Measurements from ENCODE around the gene LCAT. TPM values are rescaled to one million over a fixed set of nuclear protein-coding genes. Genes with fewer than 3 reads are reported as not detected.

Gene LCAT
- total and polyA plus RNA-seq, 7 experiments from 2014 or later = 0.33 to 23.6 (median 11.9) TPM

DNA sequence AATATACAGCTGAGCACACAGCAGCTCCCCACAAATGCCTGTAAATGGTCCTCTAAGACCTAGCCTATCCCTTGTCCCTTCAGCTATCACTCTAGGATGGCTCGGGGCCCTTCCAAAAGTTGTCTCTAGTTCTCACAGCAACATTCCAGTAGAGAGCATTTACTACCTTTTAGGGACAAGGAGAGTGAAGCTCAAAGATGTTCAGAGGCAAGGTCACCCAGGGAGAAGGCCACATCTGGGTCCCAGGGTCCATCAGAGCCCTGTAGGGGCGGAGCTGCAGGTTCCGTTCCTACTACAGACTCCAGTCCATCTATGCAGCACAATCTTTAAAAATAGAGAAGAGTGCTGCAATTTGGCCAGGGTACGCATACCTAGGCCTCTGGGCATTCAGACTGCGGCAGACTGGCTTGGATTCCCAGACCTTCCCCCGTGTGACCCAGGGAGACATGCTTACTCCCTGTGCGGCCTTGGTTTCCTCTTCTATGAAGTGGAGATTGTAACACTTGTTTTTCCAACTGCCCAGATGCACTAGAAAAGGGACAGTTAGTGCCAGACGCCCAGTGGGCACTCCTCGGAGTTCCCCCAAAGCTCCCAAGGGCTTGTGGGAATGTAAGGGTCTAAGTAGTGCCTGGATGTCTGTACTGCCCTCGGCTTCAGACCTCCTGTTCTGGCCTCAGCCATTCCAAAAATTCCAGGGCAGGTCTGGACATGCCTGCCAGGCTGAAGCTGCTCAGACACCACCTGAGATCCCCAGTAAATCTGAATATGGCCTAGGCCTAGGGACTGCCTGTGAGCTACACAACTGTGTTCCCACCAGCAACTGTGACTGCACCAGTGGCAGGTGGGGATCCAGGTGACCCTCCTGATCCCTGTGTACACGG is 22.0 kb upstream of the LCAT start:
- Histone ChIP-seq H3K27me3 (ENCODE audit: control insufficient read depth in 2 of 2, insufficient read depth in 2 of 2, low read length in 2 of 2) (no peaks in the 10 kb centered on the region), H3K4me3 (ENCODE audit: low read length) (no peak overlapping the region), H3K27ac (ENCODE audit: low read depth, low read length) (no peak overlapping the region), H3K36me3 (ENCODE audit: control insufficient read depth in 2 of 3, insufficient read depth in 3 of 3, low read length in 3 of 3) (peaks cover 0 to 21% (median 2%) of the 10 kb centered on the region in 3 experiments), H3K9me3 (ENCODE audit: control insufficient read depth in 2 of 3, low read length in 3 of 3) (no peaks in the 10 kb centered on the region), H3K4me1 (ENCODE audit: control insufficient read depth in 2 of 2, insufficient read depth in 2 of 2, low read length in 2 of 2) (peaks cover 10 to 14% of the 10 kb centered on the region in 2 donors)
- peaks cover 0 to 2% (median 0%) of the 10 kb centered on the region in 11 donors for H3K9me3 Mint-ChIP-seq
- peak overlapping the region in 1 of 9 donors; percentile 63 for H3K27ac Mint-ChIP-seq
- intact Hi-C loops (cut with micrococcal nuclease) = no loop called here
- CTCF ChIA-PET = interaction anchor here (1.7 kb wide), 1 partner anchor 25 kb away, joined by 7 read pairs; no protein-coding TSS in a partner anchor
- H3K27me3 Mint-ChIP-seq = no peaks in the 10 kb centered on the region
- POLR2A ChIA-PET = interaction anchor here (0.6 to 1.6 kb wide), 8 partner anchors 9 to 40 kb away, joined by 3 to 4 read pairs (median 4); partner anchors contain the start of genes DPEP2, LCAT and PSMB10
- peak overlapping the region in 4 of 10 donors; percentile 5 to 98 (median 48) for H3K4me3 Mint-ChIP-seq
- H3K4me1 Mint-ChIP-seq = peaks cover 20 to 46% (median 29%) of the 10 kb centered on the region in 7 donors
- ATAC-seq = no peak
- no peak for DNase-seq
- peaks cover 0 to 14% (median 3%) of the 10 kb centered on the region in 5 donors for H3K36me3 Mint-ChIP-seq

DNA sequence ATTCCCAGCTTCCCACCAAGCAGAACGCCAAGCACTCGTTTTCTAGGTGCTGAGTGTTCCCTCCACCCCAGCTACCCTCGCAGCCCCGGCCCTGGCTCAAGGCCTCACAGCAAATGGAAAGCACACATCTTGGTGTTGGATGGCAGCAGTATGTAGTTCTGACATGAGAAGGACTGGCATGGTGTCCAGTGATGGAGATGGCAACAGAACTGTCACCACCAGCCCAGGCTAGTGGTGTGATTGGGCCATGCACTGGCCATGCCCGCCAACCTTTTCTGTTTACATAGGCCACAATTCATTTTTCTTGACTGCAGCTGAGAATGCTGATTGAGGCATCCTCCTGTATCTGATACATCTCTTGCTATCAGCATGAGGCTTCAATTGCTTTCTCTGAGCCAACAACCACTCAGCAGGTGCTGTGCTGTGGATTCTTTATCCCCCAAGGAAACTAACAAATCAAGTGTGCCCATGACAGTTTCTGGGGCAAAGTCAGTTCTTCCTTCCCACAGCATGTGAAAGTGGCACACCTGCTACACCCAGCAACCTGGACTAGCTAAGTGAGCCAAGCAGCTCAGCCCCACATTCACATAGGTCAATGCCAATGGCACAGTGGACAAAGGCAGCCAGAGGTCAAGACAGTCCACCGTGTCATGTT is 20.7 kb upstream of the LCAT start:
- DNase-seq (no peak), ATAC-seq (no peak)
- no peaks in the 10 kb centered on the region for H3K27me3 Mint-ChIP-seq
- peak overlapping the region in 1 of 10 donors; percentile 42 for H3K4me3 Mint-ChIP-seq
- H3K36me3 ChIP-seq (ENCODE audit: control insufficient read depth in 2 of 3, insufficient read depth in 3 of 3, low read length in 3 of 3) = peaks cover 0 to 34% (median 5%) of the 10 kb centered on the region in 3 experiments
- no peak overlapping the region for H3K27ac ChIP-seq (ENCODE audit: low read depth, low read length)
- no peak overlapping the region for H3K27ac Mint-ChIP-seq
- ChIA-PET CTCF (no interaction called here), POLR2A (interaction anchor here (0.8 to 1.6 kb wide), 2 partner anchors 8 to 21 kb away, joined by 3 to 4 read pairs; partner anchors contain the start of gene LCAT)
- intact Hi-C loops (cut with micrococcal nuclease) = no loop called here
- no peaks in the 10 kb centered on the region for H3K9me3 ChIP-seq (ENCODE audit: control insufficient read depth in 2 of 3, low read length in 3 of 3)
- peaks cover 0 to 2% (median 0%) of the 10 kb centered on the region in 11 donors for H3K9me3 Mint-ChIP-seq
- H3K4me1 Mint-ChIP-seq = peaks cover 20 to 46% (median 28%) of the 10 kb centered on the region in 7 donors
- H3K4me3 ChIP-seq (ENCODE audit: low read length) = no peak overlapping the region
- H3K4me1 ChIP-seq (ENCODE audit: control insufficient read depth in 2 of 2, insufficient read depth in 2 of 2, low read length in 2 of 2) = peaks cover 10 to 14% of the 10 kb centered on the region in 2 donors
- no peaks in the 10 kb centered on the region for H3K27me3 ChIP-seq (ENCODE audit: control insufficient read depth in 2 of 2, insufficient read depth in 2 of 2, low read length in 2 of 2)
- H3K36me3 Mint-ChIP-seq = peaks cover 2 to 19% (median 4%) of the 10 kb centered on the region in 5 donors

DNA sequence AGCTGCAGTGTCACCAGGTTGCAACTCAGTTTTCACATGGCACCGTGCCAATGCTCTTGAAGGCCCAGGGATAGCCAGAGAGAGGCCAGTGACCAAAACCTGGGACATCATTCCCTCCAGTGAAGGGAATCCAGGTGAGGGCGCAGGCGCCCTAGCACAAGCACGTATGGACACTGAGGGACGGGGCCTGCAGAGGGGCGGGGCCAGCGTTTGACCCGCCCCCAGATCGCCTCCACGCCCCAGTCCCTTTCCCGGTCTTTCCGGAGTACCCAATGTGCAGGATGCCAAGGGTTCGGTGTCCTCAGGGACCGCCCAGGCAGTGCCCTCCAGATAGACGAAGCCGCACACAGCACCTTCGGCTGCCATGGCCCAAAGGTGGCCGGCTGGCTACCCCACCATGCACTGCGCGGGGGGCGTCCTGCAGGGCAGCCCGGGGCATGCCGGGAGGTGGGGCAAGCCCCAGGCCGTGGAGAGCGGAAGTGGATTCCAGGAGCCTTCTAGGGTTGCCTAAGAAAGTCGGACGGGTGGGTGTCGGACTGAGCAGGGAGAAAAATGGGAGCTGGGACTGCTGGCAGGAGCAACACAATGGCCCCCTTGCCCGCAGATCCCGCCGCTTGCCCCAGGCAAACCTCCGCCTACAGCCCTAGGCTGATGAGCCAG is 19.9 kb upstream of the LCAT start:
- Mint-ChIP-seq H3K36me3 (peaks cover 2 to 21% (median 4%) of the 10 kb centered on the region in 5 donors), H3K9me3 (no peaks in the 10 kb centered on the region), H3K27me3 (no peaks in the 10 kb centered on the region), H3K27ac (no peak overlapping the region), H3K4me1 (peaks cover 13 to 40% (median 22%) of the 10 kb centered on the region in 7 donors), H3K4me3 (no peak overlapping the region)
- H3K4me3 ChIP-seq (ENCODE audit: low read length) = no peak overlapping the region
- no peak for DNase-seq
- H3K27me3 ChIP-seq (ENCODE audit: control insufficient read depth in 2 of 2, insufficient read depth in 2 of 2, low read length in 2 of 2) = no peaks in the 10 kb centered on the region
- peaks cover 0 to 42% (median 5%) of the 10 kb centered on the region in 3 experiments for H3K36me3 ChIP-seq (ENCODE audit: control insufficient read depth in 2 of 3, insufficient read depth in 3 of 3, low read length in 3 of 3)
- no peak overlapping the region for H3K27ac ChIP-seq (ENCODE audit: low read depth, low read length)
- intact Hi-C loops (cut with micrococcal nuclease) = no loop called here
- no peak for ATAC-seq
- POLR2A ChIA-PET = interaction anchor here (0.8 kb wide), 1 partner anchor 9 kb away, joined by 3 read pairs; no protein-coding TSS in a partner anchor
- H3K9me3 ChIP-seq (ENCODE audit: control insufficient read depth in 2 of 3, low read length in 3 of 3) = no peaks in the 10 kb centered on the region
- CTCF ChIA-PET = no interaction called here
- peaks cover 10 to 14% of the 10 kb centered on the region in 2 donors for H3K4me1 ChIP-seq (ENCODE audit: control insufficient read depth in 2 of 2, insufficient read depth in 2 of 2, low read length in 2 of 2)

DNA sequence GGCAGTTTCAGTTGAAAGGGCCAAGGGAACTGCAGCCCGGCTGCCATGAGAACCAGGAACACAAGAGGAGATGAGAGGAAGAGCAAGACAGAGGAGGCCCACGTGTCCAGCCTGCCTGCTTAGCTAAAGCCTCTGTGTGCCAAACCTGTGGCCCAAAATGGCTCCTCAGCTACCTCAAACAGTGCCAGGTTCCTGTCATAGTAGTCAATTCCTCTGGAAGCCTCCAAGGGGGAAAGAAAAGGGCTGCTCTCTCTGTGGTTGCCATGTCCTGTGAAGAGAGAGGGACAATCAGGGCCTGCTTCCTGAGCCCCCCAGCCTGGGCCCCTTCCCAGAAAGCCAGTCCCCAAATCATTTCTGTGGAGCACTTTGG is 19.4 kb upstream of the LCAT start:
- H3K36me3 Mint-ChIP-seq = peaks cover 3 to 24% (median 8%) of the 10 kb centered on the region in 5 donors
- no peak for ATAC-seq
- H3K36me3 ChIP-seq (ENCODE audit: control insufficient read depth in 2 of 3, insufficient read depth in 3 of 3, low read length in 3 of 3) = peaks cover 0 to 44% (median 5%) of the 10 kb centered on the region in 3 experiments
- intact Hi-C loops (cut with micrococcal nuclease) = no loop called here
- peak overlapping the region in 3 of 9 donors; percentile 28 to 65 (median 51) for H3K27ac Mint-ChIP-seq
- no peaks in the 10 kb centered on the region for H3K9me3 Mint-ChIP-seq
- no peaks in the 10 kb centered on the region for H3K27me3 Mint-ChIP-seq
- H3K4me3 ChIP-seq (ENCODE audit: low read length) = no peak overlapping the region
- peaks cover 10 to 14% of the 10 kb centered on the region in 2 donors for H3K4me1 ChIP-seq (ENCODE audit: control insufficient read depth in 2 of 2, insufficient read depth in 2 of 2, low read length in 2 of 2)
- no peak overlapping the region for H3K4me3 Mint-ChIP-seq
- H3K27ac ChIP-seq (ENCODE audit: low read depth, low read length) = no peak overlapping the region
- H3K9me3 ChIP-seq (ENCODE audit: control insufficient read depth in 2 of 3, low read length in 3 of 3) = no peaks in the 10 kb centered on the region
- no peak for DNase-seq
- POLR2A ChIA-PET = no interaction called here
- CTCF ChIA-PET = interaction anchor here (0.5 kb wide), 1 partner anchor 148 kb away, joined by 4 read pairs; no protein-coding TSS in a partner anchor
- peaks cover 13 to 40% (median 22%) of the 10 kb centered on the region in 7 donors for H3K4me1 Mint-ChIP-seq
- no peaks in the 10 kb centered on the region for H3K27me3 ChIP-seq (ENCODE audit: control insufficient read depth in 2 of 2, insufficient read depth in 2 of 2, low read length in 2 of 2)

DNA sequence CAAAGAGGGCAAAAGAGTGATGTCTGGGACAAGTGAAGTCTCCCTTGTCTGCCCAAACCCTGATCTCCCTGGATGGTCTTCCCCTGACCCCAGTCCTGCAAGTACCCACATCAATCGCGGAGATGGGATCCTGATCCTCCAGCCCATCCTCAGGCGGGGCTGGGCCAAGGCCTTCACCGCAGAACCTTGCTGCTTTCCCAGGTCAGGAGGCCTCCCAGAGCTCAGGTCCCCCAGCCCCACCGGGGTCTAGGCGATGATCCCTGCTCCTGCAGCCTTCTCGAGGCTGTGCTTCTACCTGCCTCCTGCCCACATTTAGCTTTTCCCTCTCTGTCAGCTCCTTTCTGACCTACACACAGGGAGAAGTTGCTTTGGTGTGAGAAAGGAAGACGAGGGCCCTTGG is 18.2 kb upstream of the LCAT start:
- peak overlapping the region in 1 of 9 donors; percentile 65 for H3K27ac Mint-ChIP-seq
- Histone ChIP-seq H3K36me3 (ENCODE audit: control insufficient read depth in 2 of 3, insufficient read depth in 3 of 3, low read length in 3 of 3) (peaks cover 0 to 44% (median 5%) of the 10 kb centered on the region in 3 experiments), H3K27ac (ENCODE audit: low read depth, low read length) (no peak overlapping the region), H3K4me1 (ENCODE audit: control insufficient read depth in 2 of 2, insufficient read depth in 2 of 2, low read length in 2 of 2) (peaks cover 5 to 8% of the 10 kb centered on the region in 2 donors), H3K9me3 (ENCODE audit: control insufficient read depth in 2 of 3, low read length in 3 of 3) (no peaks in the 10 kb centered on the region), H3K27me3 (ENCODE audit: control insufficient read depth in 2 of 2, insufficient read depth in 2 of 2, low read length in 2 of 2) (no peaks in the 10 kb centered on the region), H3K4me3 (ENCODE audit: low read length) (no peak overlapping the region)
- H3K9me3 Mint-ChIP-seq = no peaks in the 10 kb centered on the region
- no peak for DNase-seq
- intact Hi-C loops (cut with micrococcal nuclease) = no loop called here
- H3K4me3 Mint-ChIP-seq = no peak overlapping the region
- ChIA-PET CTCF (interaction anchor here (0.5 kb wide), 1 partner anchor 365 kb away, joined by 3 read pairs; no protein-coding TSS in a partner anchor), POLR2A (interaction anchor here (0.8 kb wide), 1 partner anchor 9 kb away, joined by 3 read pairs; no protein-coding TSS in a partner anchor)
- no peaks in the 10 kb centered on the region for H3K27me3 Mint-ChIP-seq
- peaks cover 3 to 28% (median 9%) of the 10 kb centered on the region in 5 donors for H3K36me3 Mint-ChIP-seq
- H3K4me1 Mint-ChIP-seq = peaks cover 6 to 32% (median 18%) of the 10 kb centered on the region in 7 donors
- ATAC-seq = no peak

DNA sequence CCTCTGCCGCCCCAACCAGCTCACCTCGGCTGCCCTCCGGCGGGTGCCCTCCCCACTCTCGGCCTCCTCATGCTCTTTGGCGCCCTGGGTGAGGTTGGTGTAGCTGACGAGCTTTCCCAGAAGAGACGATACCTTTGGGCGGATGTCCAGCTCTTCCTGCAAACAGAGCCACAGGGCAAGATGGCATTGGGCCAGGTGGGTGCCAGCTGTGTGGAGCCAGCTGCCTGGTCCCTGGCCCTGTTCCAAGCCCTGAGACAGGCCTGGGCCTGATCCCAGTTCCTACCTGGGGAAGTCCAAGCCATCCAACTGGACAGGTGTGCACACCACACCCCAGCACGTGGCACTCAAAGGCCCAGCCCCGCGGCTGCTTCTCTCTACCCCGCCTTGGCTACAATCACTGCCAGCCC is 17.6 kb upstream of the LCAT start:
- DNase-seq = no peak
- Histone ChIP-seq H3K27me3 (ENCODE audit: control insufficient read depth in 2 of 2, insufficient read depth in 2 of 2, low read length in 2 of 2) (no peaks in the 10 kb centered on the region), H3K4me1 (ENCODE audit: control insufficient read depth in 2 of 2, insufficient read depth in 2 of 2, low read length in 2 of 2) (peaks cover 0 to 2% of the 10 kb centered on the region in 2 donors), H3K9me3 (ENCODE audit: control insufficient read depth in 2 of 3, low read length in 3 of 3) (no peaks in the 10 kb centered on the region), H3K27ac (ENCODE audit: low read depth, low read length) (no peak overlapping the region), H3K4me3 (ENCODE audit: low read length) (no peak overlapping the region), H3K36me3 (ENCODE audit: control insufficient read depth in 2 of 3, insufficient read depth in 3 of 3, low read length in 3 of 3) (peaks cover 0 to 44% (median 5%) of the 10 kb centered on the region in 3 experiments)
- no peaks in the 10 kb centered on the region for H3K9me3 Mint-ChIP-seq
- peaks cover 3 to 28% (median 9%) of the 10 kb centered on the region in 5 donors for H3K36me3 Mint-ChIP-seq
- no peak overlapping the region for H3K4me3 Mint-ChIP-seq
- CTCF ChIA-PET = interaction anchor here (0.5 kb wide), 1 partner anchor 365 kb away, joined by 3 read pairs; no protein-coding TSS in a partner anchor
- intact Hi-C loops (cut with micrococcal nuclease) = no loop called here
- no peaks in the 10 kb centered on the region for H3K27me3 Mint-ChIP-seq
- H3K27ac Mint-ChIP-seq = no peak overlapping the region
- H3K4me1 Mint-ChIP-seq = peaks cover 5 to 27% (median 12%) of the 10 kb centered on the region in 7 donors
- ATAC-seq = no peak
- POLR2A ChIA-PET = no interaction called here
